ENCODE data around the gene PRL.

The PRL gene

DNA sequence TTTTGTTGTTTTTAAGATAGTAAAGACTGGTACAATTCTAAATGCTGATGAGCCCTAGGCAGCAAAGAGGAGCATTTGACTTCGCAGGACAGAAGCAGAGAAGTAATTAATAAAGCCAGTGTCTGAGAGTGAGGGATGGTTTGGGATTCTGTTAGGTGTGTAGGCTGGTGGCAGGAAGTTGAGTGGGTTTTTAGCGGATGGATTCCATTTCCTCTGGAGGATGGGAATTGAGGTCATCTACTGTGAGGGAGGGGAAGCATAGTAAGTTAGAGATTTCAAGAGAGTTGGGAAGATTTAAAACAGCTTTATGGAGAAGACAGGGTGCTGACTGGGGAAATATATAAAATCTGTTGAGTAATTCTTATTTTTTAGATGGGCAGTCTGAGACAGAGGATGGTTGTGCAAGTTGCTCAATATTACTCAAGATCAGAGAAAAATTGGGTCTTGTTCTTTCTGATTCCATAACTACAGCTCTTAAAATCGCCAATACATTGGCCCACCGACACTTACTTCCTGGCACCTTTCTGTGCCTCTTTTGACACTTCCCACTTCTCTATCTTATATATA, 48.8 kb downstream of the PRL start:
- TF ChIP-seq, protein P1, sequence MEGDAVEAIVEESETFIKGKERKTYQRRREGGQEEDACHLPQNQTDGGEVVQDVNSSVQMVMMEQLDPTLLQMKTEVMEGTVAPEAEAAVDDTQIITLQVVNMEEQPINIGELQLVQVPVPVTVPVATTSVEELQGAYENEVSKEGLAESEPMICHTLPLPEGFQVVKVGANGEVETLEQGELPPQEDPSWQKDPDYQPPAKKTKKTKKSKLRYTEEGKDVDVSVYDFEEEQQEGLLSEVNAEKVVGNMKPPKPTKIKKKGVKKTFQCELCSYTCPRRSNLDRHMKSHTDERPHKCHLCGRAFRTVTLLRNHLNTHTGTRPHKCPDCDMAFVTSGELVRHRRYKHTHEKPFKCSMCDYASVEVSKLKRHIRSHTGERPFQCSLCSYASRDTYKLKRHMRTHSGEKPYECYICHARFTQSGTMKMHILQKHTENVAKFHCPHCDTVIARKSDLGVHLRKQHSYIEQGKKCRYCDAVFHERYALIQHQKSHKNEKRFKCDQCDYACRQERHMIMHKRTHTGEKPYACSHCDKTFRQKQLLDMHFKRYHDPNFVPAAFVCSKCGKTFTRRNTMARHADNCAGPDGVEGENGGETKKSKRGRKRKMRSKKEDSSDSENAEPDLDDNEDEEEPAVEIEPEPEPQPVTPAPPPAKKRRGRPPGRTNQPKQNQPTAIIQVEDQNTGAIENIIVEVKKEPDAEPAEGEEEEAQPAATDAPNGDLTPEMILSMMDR (IDR thresholded peaks at IDR 0.05; ENCODE audit: extremely low read depth, insufficient read depth, missing control alignments), result no peak
- DNase-seq (ENCODE audit: low spot score), result no peak
- in situ Hi-C loops (cut with MboI; ENCODE audit: low pct_unique_long_range_greater_than_20kb, low sequenced_read_pairs, unreplicated experiment), result no loop called here

- in situ Hi-C loops (cut with MboI; ENCODE audit: low pct_unique_long_range_greater_than_20kb, low sequenced_read_pairs, unreplicated experiment), result no loop called here
- DNase-seq (ENCODE audit: low spot score), result no peak
Measured at GRCh38 chr6:22240025-22240424, 56.8 kb downstream of the PRL start.

DNA sequence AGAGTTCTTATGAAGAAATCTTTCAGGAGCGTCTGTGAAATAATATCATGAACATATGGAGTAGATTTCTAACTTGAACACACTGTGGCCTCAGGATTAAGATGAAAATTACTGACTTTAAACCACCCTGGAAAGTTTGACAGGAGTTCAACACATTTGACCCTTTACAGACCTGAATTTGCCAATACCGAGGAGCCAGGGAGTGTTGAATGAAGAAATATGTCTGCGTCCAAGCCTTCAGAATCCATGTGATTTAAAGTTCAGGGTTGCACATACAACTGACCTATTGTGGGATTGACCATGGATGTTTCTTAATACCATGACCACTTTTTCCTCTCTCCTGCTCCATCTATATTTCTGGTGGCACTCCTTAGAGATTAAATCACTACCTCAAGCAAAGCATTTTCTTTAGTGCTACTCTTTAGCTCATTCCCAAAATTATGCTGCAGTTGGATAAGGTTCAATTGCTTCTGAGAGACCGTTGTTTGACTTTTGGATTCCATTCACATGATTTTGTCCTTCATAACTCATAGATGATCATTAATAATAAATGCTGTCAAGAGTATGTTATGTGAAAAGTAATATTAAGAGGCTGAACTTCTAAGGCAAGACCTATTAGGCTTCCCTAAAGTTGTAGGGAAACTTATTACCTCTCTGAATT, 57.4 kb downstream of the PRL start:
- TF ChIP-seq, protein P1 (IDR thresholded peaks at IDR 0.05; ENCODE audit: extremely low read depth, insufficient read depth, missing control alignments), result no peak
- in situ Hi-C loops (cut with MboI; ENCODE audit: low pct_unique_long_range_greater_than_20kb, low sequenced_read_pairs, unreplicated experiment), result no loop called here
- DNase-seq (ENCODE audit: low spot score), result no peak

More at GRCh38 chr6:22240025-22240424, 56.8 kb downstream of the PRL start:
- TF ChIP-seq, protein P1 (IDR thresholded peaks at IDR 0.05; ENCODE audit: extremely low read depth, insufficient read depth, missing control alignments), result no peak

GRCh38 chr6:22238861-22239260, 58.0 kb downstream of the PRL start:
- in situ Hi-C loops (cut with MboI; ENCODE audit: low pct_unique_long_range_greater_than_20kb, low sequenced_read_pairs, unreplicated experiment), result no loop called here

GRCh38 chr6:22237526-22237925, 59.3 kb downstream of the PRL start:
- DNase-seq (ENCODE audit: low spot score), result no peak
- in situ Hi-C loops (cut with MboI; ENCODE audit: low pct_unique_long_range_greater_than_20kb, low sequenced_read_pairs, unreplicated experiment), result no loop called here

More at GRCh38 chr6:22238861-22239260, 58.0 kb downstream of the PRL start:
- DNase-seq (ENCODE audit: low spot score), result no peak
- TF ChIP-seq, protein P1 (IDR thresholded peaks at IDR 0.05; ENCODE audit: extremely low read depth, insufficient read depth, missing control alignments), result no peak

More at GRCh38 chr6:22237526-22237925, 59.3 kb downstream of the PRL start:
- TF ChIP-seq, protein P1 (IDR thresholded peaks at IDR 0.05; ENCODE audit: extremely low read depth, insufficient read depth, missing control alignments), result no peak

All from GM13977 (cell line).